B cell (primary cell): ENCODE measurements around the gene PPP1R15A. TPM values are rescaled to one million over a fixed set of nuclear protein-coding genes. Genes with fewer than 3 reads are reported as not detected.

Experiments used
- ATAC-seq: fragments of 200-7000 bp; cut with Tn5 transposase; one replicate; pipeline ENCODE4 v1.10.0; 2021; ENCODE audit warnings: low read depth, mild to moderate bottlenecking, moderate number of reproducible peaks, moderate library complexity
- CTCF ChIA-PET: fragments of 350-600 bp; sonication (Branson Sonifier 250); formaldehyde crosslinking; loops from one replicate; lab custom pipeline; 2021; ENCODE audit warnings: antibody characterized with exemption, inconsistent platforms; lab: Charles Lee
- POLR2A ChIA-PET: fragments of 350-600 bp; sonication (Branson Sonifier 250); formaldehyde crosslinking; loops from one replicate; lab custom pipeline; 2021; ENCODE audit warnings: antibody characterized with exemption; lab: Charles Lee
- DNase-seq: peaks from one replicate; pipeline ENCODE4 v3.0.0; 2013
- H2AFZ ChIP-seq: 2 replicates; pipeline ENCODE4 v1.6.1; 2012; ENCODE audit warnings: mild to moderate bottlenecking, low read depth, low read length; ENCODE audit not compliant: insufficient read depth, poor library complexity, severe bottlenecking
- H3K27ac ChIP-seq, 2 donors: 1 replicate in 1 of 2; 2 replicates in 1 of 2; pipeline ENCODE4 v1.5.1; 2012 to 2013; ENCODE audit warnings: low read length in 2 of 2, mild to moderate bottlenecking in 2 of 2, moderate library complexity in 1 of 2
- H3K27me3 ChIP-seq, 4 experiments: fragments of 200-600 bp in 1 of 4; sonication (generic) in 1 of 4; replicated peaks in 1 of 4; 1 replicate in 2 of 4; 2 replicates in 2 of 4; pipeline versions ENCODE4 v1.6.1 to v1.7.0; 2013 to 2016; ENCODE audit warnings: low read length in 3 of 4, mild to moderate bottlenecking in 2 of 4, mixed read lengths in 1 of 4, moderate library complexity in 1 of 4; ENCODE audit not compliant: insufficient read depth in 4 of 4, control insufficient read depth in 3 of 4; ENCODE audit errors: control extremely low read depth in 1 of 4
- H3K36me3 ChIP-seq, 2 experiments: replicated peaks in 1 of 2; 1 replicate in 1 of 2; 2 replicates in 1 of 2; pipeline versions ENCODE4 v1.6.1 to v1.7.1; 2013; ENCODE audit warnings: low read length in 1 of 2; ENCODE audit not compliant: insufficient read depth in 2 of 2, control insufficient read depth in 1 of 2; ENCODE audit errors: control extremely low read depth in 1 of 2, extremely low read depth in 1 of 2
- H3K4me1 ChIP-seq, 2 donors: fragments of 200-600 bp in 1 of 2; sonication (generic) in 1 of 2; 1 replicate in 1 of 2; 2 replicates in 1 of 2; pipeline versions ENCODE4 v1.5.1 to v1.6.1; 2013 to 2017; ENCODE audit warnings: low read length in 2 of 2; ENCODE audit not compliant: control insufficient read depth in 2 of 2, insufficient read depth in 2 of 2
- H3K4me2 ChIP-seq: replicated peaks from 2 replicates; pipeline ENCODE3; 2012; ENCODE audit warnings: mild to moderate bottlenecking, low read depth, low read length; ENCODE audit not compliant: poor library complexity, severe bottlenecking
- H3K4me3 ChIP-seq, 5 experiments: fragments of 200-600 bp in 1 of 5; sonication (generic) in 1 of 5; 1 replicate in 3 of 5; 2 replicates in 2 of 5; pipeline versions ENCODE4 v1.5.1 to v1.7.0; 2011 to 2016; ENCODE audit warnings: low read length in 4 of 5, mild to moderate bottlenecking in 4 of 5, low read depth in 2 of 5, control low read depth in 1 of 5, moderate library complexity in 1 of 5; ENCODE audit not compliant: insufficient read depth in 1 of 5; ENCODE audit errors: control extremely low read depth in 1 of 5, extremely low read depth in 1 of 5
- H3K79me2 ChIP-seq: fragments of 200-600 bp; sonication (generic); one replicate; pipeline ENCODE4 v1.6.0; 2016; ENCODE audit warnings: low read length; ENCODE audit not compliant: control insufficient read depth, insufficient read depth
- H3K9ac ChIP-seq: fragments of 200-600 bp; sonication (generic); 2 replicates; pipeline ENCODE4 v1.6.1; 2017; ENCODE audit warnings: mild to moderate bottlenecking, low read length, moderate library complexity
- H3K9me3 ChIP-seq, 3 donors: one replicate each; pipeline versions ENCODE4 v1.6.1 to v1.7.1; 2013; ENCODE audit warnings: low read length in 2 of 3; ENCODE audit not compliant: control insufficient read depth in 2 of 3, insufficient read depth in 1 of 3; ENCODE audit errors: control extremely low read depth in 1 of 3
- H4K20me1 ChIP-seq: 2 replicates; pipeline ENCODE4 v1.6.0; 2012; ENCODE audit warnings: mild to moderate bottlenecking, low read length; ENCODE audit not compliant: insufficient read depth, control insufficient read depth, poor library complexity, severe bottlenecking
- H3K27ac Mint-ChIP-seq: one replicate; pipeline ENCODE4 v1.8.0; 2021; ENCODE audit warnings: mixed read lengths
- H3K27me3 Mint-ChIP-seq: one replicate; pipeline ENCODE4 v1.8.0; 2021; ENCODE audit warnings: mixed read lengths
- H3K4me1 Mint-ChIP-seq: one replicate; pipeline ENCODE4 v1.8.0; 2021; ENCODE audit warnings: mixed read lengths
- H3K4me3 Mint-ChIP-seq: one replicate; pipeline ENCODE4 v1.8.0; 2021; ENCODE audit warnings: mixed read lengths
- H3K9me3 Mint-ChIP-seq: one replicate; pipeline ENCODE4 v1.8.0; 2022; ENCODE audit warnings: mixed read lengths; ENCODE audit not compliant: insufficient read depth
- CTCF ChIP-seq: fragments of 200-600 bp; IDR thresholded peaks from one replicate; pipeline ENCODE4 v1.8.0; 2022; ENCODE audit warnings: antibody characterized with exemption, mild to moderate bottlenecking
- EZH2 ChIP-seq: IDR thresholded peaks from 2 replicates; pipeline ENCODE4 v1.6.1; 2012; ENCODE audit warnings: borderline replicate concordance, low read depth, mild to moderate bottlenecking, moderate library complexity, low read length; ENCODE audit not compliant: insufficient read depth, poor library complexity, severe bottlenecking
- WGBS: methylation state at CpG from one replicate; pipeline ENCODE4 v1.1.5; 2013; ENCODE audit warnings: missing lambda C conversion rate; ENCODE audit not compliant: insufficient coverage; 5-methylcytosine and 5-hydroxymethylcytosine counted together
- intact Hi-C: fragments of 100-400 bp; cut with micrococcal nuclease; formaldehyde crosslinking; loops from one replicate; pipeline ENCODE4 v1.10.0; 2022
- polyA plus RNA-seq: library from polyadenylated mRNA; depleted of rRNA; stranded (reverse); fragments of >200 nt; gene quantifications from 2 replicates; pipeline ENCODE4 v1.2.3, GENCODE V29; 2012
- total RNA-seq, 2 donors: library from RNA; stranded (reverse); fragments of 120-200 nt in 1 of 2; gene quantifications; 1 replicate in 1 of 2; 2 replicates in 1 of 2; pipeline versions ENCODE4 v1.2.3 to v1.2.4, GENCODE V29; 2013 to 2022

The PPP1R15A gene
- total and polyA plus RNA-seq, 2 donors (not counting 1 experiment from before 2014, with no cell fraction given), result 122 to 1,029 TPM

GRCh38 chr19:48837051-48837524 lies 35.1 kb upstream of the PPP1R15A start:
- TF ChIP-seq EZH2 (no peak), CTCF (no peak)
- Histone ChIP-seq H3K4me1 (peaks cover 16 to 25% of the 10 kb centered on the region in 2 donors), H4K20me1 (no peaks in the 10 kb centered on the region), H3K27me3 (peaks cover 0 to 13% (median 1%) of the 10 kb centered on the region in 4 experiments), H3K27ac (peak overlapping the region in 1 of 2 donors; percentile 14), H2AFZ (peak overlapping the region; percentile 80), H3K4me2 (peak overlapping the region; percentile 90), H3K36me3 (no peaks in the 10 kb centered on the region), H3K79me2 (no peaks in the 10 kb centered on the region), H3K9me3 (peaks cover 0 to 8% (median 0%) of the 10 kb centered on the region in 3 donors), H3K4me3 (peak overlapping the region in 4 of 5 experiments; percentile 26 to 59 (median 54)), H3K9ac (peak overlapping the region; percentile 63)
- intact Hi-C loops, result loop anchor here (1.0 kb wide), 1 partner anchor 156 kb away; the partner anchor contains the start of genes GYS1 and RUVBL2
- DNase-seq (peak; percentile 89), ATAC-seq (peak; percentile 82)
- 0% methylated on average over 12 of the region's 29 CpGs for WGBS
- Mint-ChIP-seq H3K27me3 (no peaks in the 10 kb centered on the region), H3K4me1 (peaks cover 25% of the 10 kb centered on the region), H3K4me3 (peak overlapping the region; percentile 98), H3K27ac (peak overlapping the region; percentile 85), H3K9me3 (no peaks in the 10 kb centered on the region)
- ChIA-PET POLR2A (interaction anchor here (0.6 to 1.6 kb wide), 5 partner anchors 9 to 156 kb away, joined by 4 to 8 read pairs (median 5); partner anchors contain the start of genes GYS1 and RUVBL2), CTCF (interaction anchor here (0.6 to 12.9 kb wide), 11 partner anchors 10 to 362 kb away, joined by 3 to 553 read pairs (median 4); partner anchors contain the start of genes GYS1 and RUVBL2)

- 81% methylated on average over 7 of the region's 9 CpGs for WGBS
- Histone ChIP-seq H3K27ac (no peak overlapping the region), H3K9me3 (peaks cover 0 to 8% (median 0%) of the 10 kb centered on the region in 3 donors), H3K4me2 (peak overlapping the region; percentile 90), H3K9ac (no peak overlapping the region), H3K79me2 (no peaks in the 10 kb centered on the region), H3K36me3 (no peaks in the 10 kb centered on the region), H2AFZ (peak overlapping the region; percentile 80), H3K4me3 (peak overlapping the region in 2 of 5 experiments; percentile 53 to 59), H3K27me3 (peaks cover 0 to 13% (median 1%) of the 10 kb centered on the region in 4 experiments), H3K4me1 (peaks cover 16 to 25% of the 10 kb centered on the region in 2 donors), H4K20me1 (no peaks in the 10 kb centered on the region)
- peak overlapping the region; percentile 59 for H3K4me3 Mint-ChIP-seq
- intact Hi-C loops, result loop anchor here (1.0 kb wide), 1 partner anchor 156 kb away; the partner anchor contains the start of genes GYS1 and RUVBL2
- no peak overlapping the region for H3K27ac Mint-ChIP-seq
- H3K9me3 Mint-ChIP-seq, result no peaks in the 10 kb centered on the region
- peaks cover 25% of the 10 kb centered on the region for H3K4me1 Mint-ChIP-seq
- POLR2A ChIA-PET, result interaction anchor here (0.6 to 1.5 kb wide), 3 partner anchors 34 to 111 kb away, joined by 5 to 8 read pairs (median 6); no protein-coding TSS in a partner anchor
- no peaks in the 10 kb centered on the region for H3K27me3 Mint-ChIP-seq
- no peak for ATAC-seq
- DNase-seq, result no peak
- CTCF ChIA-PET, result interaction anchor here (0.6 to 12.9 kb wide), 9 partner anchors 10 to 189 kb away, joined by 3 to 553 read pairs (median 4); no protein-coding TSS in a partner anchor
- TF ChIP-seq CTCF (no peak), EZH2 (no peak)
These were observed 34.5 kb upstream of the PPP1R15A start for GRCh38 chr19:48837687-48838086.
